NCI-H748 (cell line): ENCODE results near the gene IL1RAPL2.
"Not testable (repeated sequence)": the region's sequence is repeated elsewhere in the genome, so short reads cannot be mapped to it uniquely, and the experiment has no call there.

Experiments
- DNase-seq: peaks from one replicate; lab custom pipeline; 2025; ENCODE audit not compliant: unreplicated experiment; lab: John Stamatoyannopoulos, UW

The IL1RAPL2 gene

GRCh38 chrX:105006996-105007395 is 441.0 kb downstream of the IL1RAPL2 start:
- no peak for DNase-seq

DNA sequence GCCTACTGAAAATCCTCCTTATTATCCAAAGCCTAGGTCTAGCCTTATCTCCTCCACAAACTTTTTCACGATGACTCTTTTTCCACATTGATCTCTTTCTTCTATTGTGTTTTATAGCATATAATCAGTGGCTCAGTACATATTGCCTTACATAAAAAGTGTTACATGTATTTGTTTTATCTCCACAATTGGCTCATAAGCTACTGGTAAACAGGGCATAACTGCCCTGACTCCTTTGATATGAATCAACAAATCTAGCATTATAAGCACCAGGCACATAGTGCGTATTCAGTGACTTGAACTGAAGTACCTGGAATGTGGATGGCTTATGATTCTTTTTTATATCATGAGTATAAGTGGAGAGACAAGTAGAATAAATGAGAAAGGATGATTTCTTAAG is 447.7 kb downstream of the IL1RAPL2 start:
- DNase-seq, result no peak

- no peak for DNase-seq
Observed at GRCh38 chrX:105017641-105018040, 451.6 kb downstream of the IL1RAPL2 start.

DNA sequence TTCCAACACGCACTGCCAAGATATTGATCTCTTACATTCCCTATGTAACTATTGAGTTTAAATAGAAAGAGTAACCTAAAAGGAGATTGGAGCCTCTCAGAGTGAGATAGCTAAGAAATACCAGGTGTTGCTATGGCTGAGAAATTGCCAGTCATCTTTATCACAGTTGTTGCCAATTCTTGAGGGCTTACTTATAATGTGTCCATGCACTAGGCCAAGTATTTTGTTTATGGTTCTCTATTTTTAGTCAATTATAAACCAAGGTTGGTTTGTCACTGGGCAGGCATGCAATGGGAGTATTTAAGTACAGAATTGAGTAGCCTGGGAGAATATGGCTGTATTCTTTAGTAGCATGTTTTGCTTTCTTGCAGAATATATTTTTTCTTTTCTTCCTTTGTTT is 452.9 kb downstream of the IL1RAPL2 start:
- no peak for DNase-seq

- DNase-seq, result not testable (repeated sequence)
Observed at GRCh38 chrX:105028962-105029361, 463.0 kb downstream of the IL1RAPL2 start.

DNA sequence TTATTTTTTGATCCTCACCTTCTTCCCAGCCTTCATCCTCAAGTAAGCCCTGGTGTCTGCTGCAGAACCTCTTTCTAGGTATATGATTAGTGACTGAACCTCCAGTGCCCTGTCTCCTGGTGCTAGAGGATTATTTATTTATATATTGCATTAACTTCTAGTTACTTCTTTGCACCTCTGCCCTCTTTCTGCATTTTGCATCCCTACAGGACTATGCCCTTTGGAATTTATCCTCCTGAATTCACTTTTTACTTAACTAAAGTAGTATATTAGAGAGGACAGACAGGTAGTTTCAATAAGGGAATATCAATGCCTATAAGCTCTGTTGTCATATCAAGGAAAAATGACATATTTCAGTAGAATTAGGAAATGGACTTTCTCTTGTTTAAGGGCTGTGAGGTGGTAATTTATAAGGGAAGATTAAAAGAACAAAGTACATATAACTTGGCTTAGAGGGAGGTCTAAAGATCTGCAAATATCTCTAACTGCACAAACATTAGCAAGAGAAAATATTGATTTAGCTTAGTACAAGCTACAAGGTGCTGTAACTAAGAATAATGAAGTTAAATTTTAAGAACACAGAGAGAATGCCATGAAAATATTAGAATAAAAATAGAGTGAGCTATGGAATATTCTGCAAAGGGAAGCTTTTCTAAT is 472.8 kb downstream of the IL1RAPL2 start:
- no peak for DNase-seq

DNA sequence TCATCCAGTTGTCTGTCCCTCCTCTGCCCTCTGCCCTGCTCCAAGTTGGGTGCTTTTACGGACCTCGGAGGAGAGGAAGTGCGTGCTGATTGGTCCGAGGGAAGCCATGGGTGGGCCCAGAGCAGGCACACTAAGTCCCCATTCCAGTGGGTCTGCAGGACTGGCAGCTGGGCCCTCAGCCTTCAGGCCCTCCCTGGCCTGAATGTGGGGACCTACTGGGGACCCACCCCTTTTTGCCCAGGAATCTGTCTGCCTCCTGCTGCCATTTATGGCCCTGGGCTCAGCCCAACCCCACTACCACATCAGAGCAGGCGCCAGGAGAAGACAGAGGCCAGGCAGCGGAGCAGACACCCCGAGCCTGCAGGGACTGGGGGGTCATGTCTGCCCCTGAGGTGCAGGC is 484.9 kb downstream of the IL1RAPL2 start:
- no peak for DNase-seq

GRCh38 chrX:105051364-105051763 is 485.4 kb downstream of the IL1RAPL2 start:
- DNase-seq, result no peak

DNA sequence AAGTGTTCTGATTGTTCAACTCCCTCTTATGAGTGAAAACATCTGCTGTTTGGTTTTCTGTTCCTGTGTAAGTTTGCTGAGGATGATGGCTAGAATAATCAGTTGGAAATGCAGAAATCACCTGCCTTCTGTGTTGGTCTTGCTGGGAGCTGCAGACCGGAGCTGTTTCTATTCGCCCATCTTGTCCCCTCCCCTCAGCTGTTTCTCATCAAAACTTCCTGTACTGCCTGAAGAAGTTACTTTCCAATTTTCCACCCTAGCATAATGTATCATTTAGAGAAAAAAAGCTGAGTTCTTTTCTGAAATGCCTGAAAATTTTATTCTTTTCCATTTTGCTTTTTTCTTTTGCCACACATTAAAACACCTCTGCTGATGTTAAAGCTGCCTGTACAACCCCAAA is 486.9 kb downstream of the IL1RAPL2 start:
- no peak for DNase-seq

DNA sequence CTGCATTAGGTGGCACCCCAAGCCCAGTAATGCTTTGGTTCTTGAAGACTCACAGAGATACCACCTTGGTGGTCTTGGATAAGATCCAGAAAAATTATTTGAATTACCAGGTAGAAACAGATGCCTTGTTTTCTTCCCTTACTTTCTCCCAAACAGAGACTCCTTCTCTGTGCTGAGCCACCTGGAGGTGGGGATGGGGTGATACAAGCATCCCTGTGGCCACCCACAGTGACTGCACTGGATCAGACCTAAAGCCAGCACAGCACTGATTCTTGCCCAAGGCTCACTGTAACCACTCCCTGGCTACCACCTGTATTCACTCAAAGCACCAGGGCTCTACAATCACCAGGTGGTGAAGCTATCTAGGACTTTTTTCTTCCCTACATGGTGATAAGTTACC is 497.7 kb downstream of the IL1RAPL2 start:
- no peak for DNase-seq

GRCh38 chrX:105098201-105098600 is 532.2 kb downstream of the IL1RAPL2 start:
- DNase-seq, result no peak

GRCh38 chrX:105098812-105099211 is 532.8 kb downstream of the IL1RAPL2 start:
- no peak for DNase-seq

- no peak for DNase-seq
Observed at GRCh38 chrX:105101378-105101777, 535.4 kb downstream of the IL1RAPL2 start.

GRCh38 chrX:105109936-105110335 is 543.9 kb downstream of the IL1RAPL2 start:
- DNase-seq, result no peak

- no peak for DNase-seq
Observed at GRCh38 chrX:105114554-105115130, 548.6 kb downstream of the IL1RAPL2 start.

- DNase-seq, result not testable (repeated sequence)
Observed at GRCh38 chrX:105115596-105116320, 549.8 kb downstream of the IL1RAPL2 start.

DNA sequence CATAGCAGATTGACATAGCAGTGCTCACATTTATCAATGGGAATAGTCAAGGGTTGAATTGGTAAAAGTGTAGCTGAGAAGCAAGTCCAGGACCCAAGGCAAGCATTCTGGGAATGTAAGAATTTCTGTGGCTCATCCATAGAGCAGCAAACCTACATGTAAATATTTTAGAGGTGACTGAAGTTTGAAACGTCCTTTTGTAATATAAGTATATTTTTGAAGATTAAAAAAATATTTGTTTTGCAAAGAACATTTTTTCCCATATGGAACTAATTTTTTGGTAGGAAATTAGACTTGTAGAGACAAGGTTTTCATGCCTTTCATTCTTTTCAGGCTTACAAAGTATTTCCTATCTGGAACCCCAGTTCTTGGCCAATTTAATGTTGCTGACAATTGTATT is 550.5 kb downstream of the IL1RAPL2 start:
- no peak for DNase-seq

DNA sequence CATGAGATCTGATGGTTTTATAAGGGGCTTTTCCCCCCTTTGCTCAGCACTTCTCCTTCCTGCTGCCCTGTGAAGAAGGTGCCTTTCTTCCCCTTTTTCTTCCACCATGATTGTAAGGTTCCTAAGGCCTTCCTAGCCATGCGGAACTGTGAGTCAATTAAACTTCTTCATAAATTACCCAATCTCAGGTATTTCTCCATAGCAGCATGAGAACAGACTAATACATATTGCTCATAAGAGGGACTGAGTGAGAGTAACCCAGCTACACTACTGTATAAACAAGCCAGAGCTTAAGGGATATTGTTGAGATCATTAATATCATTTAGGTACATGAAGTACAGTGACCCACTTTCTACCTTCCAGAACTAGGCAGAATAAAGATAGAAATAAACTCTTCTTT is 551.6 kb downstream of the IL1RAPL2 start:
- no peak for DNase-seq

- no peak for DNase-seq
Observed at GRCh38 chrX:105120463-105120862, 554.5 kb downstream of the IL1RAPL2 start.

- DNase-seq, result no peak
Observed at GRCh38 chrX:105121186-105121585, 555.2 kb downstream of the IL1RAPL2 start.

GRCh38 chrX:105126201-105126600 is 560.2 kb downstream of the IL1RAPL2 start:
- no peak for DNase-seq

GRCh38 chrX:105134273-105134672 is 568.3 kb downstream of the IL1RAPL2 start:
- DNase-seq, result no peak
